OCI-LY7 (cell line): ENCODE data around the gene COPZ1. TPM values are rescaled to one million over a fixed set of nuclear protein-coding genes. Genes with fewer than 3 reads are reported as not detected.
A peak's percentile ranks its signal among the peaks of the same experiment; 100 is the strongest.

Experiments used
- BruUV-seq: library from RNA; stranded (reverse); fragments of 400-500 nt; replicated peaks from 2 replicates; lab custom pipeline; 2021; lab: Mats Ljungman, UMichigan
- CTCF ChIA-PET: fragments of 300-600 bp; sonication (Branson Sonifier 250); formaldehyde crosslinking; loops from one replicate; lab custom pipeline; 2022; ENCODE audit warnings: antibody characterized with exemption; ENCODE audit not compliant: unreplicated experiment; lab: Charles Lee
- POLR2A ChIA-PET: fragments of 300-600 bp; sonication (Branson Sonifier 250); formaldehyde crosslinking; loops from one replicate; lab custom pipeline; 2022; ENCODE audit warnings: antibody characterized with exemption; lab: Charles Lee
- DNase-seq: peaks from one replicate; pipeline ENCODE4 v3.0.0-alpha.2; 2015; ENCODE audit warnings: low spot score
- H2AFZ ChIP-seq: fragments of 200-600 bp; sonication (generic), shearing (Covaris generic); 2 replicates; pipeline ENCODE4 v1.6.1; 2014; ENCODE audit warnings: mild to moderate bottlenecking, antibody characterized with exemption, low read length, moderate library complexity
- H3K27ac ChIP-seq: fragments of 200-600 bp; sonication (generic); 2 replicates; pipeline ENCODE4 v1.5.1; 2014; ENCODE audit warnings: mixed run types, low read depth, mild to moderate bottlenecking, moderate library complexity, low read length, inconsistent platforms; ENCODE audit not compliant: poor library complexity, severe bottlenecking
- H3K36me3 ChIP-seq: fragments of 200-600 bp; sonication (generic); 2 replicates; pipeline ENCODE4 v1.6.1; 2014; ENCODE audit warnings: mild to moderate bottlenecking, antibody characterized with exemption, low read length, moderate library complexity, mixed read lengths; ENCODE audit not compliant: insufficient read depth
- H3K4me1 ChIP-seq: fragments of 200-600 bp; sonication (generic); 2 replicates; pipeline ENCODE4 v1.5.1; 2014; ENCODE audit warnings: mild to moderate bottlenecking, low read length; ENCODE audit not compliant: insufficient read depth, poor library complexity, severe bottlenecking
- H3K4me2 ChIP-seq: fragments of 200-600 bp; sonication (generic); 2 replicates; pipeline ENCODE4 v1.6.1; 2014; ENCODE audit warnings: mild to moderate bottlenecking, low read length
- H3K4me3 ChIP-seq: fragments of 200-600 bp; sonication (generic); 2 replicates; pipeline ENCODE4 v1.5.1; 2014; ENCODE audit warnings: mild to moderate bottlenecking, low read depth, low read length; ENCODE audit not compliant: poor library complexity, severe bottlenecking
- H3K79me2 ChIP-seq: fragments of 200-600 bp; sonication (generic); 2 replicates; pipeline ENCODE4 v1.6.1; 2016; ENCODE audit warnings: low read depth, mild to moderate bottlenecking, low read length, moderate library complexity, mixed read lengths; ENCODE audit not compliant: insufficient read depth
- H3K9me2 ChIP-seq: fragments of 200-600 bp; sonication (generic); 2 replicates; pipeline ENCODE4 v1.6.1; 2016; ENCODE audit warnings: mild to moderate bottlenecking, low read length, mixed read lengths; ENCODE audit not compliant: insufficient read depth
- H3K9me3 ChIP-seq: fragments of 200-600 bp; sonication (generic); 2 replicates; pipeline ENCODE4 v1.6.1; 2014; ENCODE audit warnings: mild to moderate bottlenecking, mixed run types, low read length, mixed read lengths
- H4K20me1 ChIP-seq: fragments of 200-600 bp; sonication (generic); 2 replicates; pipeline ENCODE4 v1.6.1; 2014; ENCODE audit warnings: mild to moderate bottlenecking, antibody characterized with exemption, low read length, moderate library complexity, mixed read lengths; ENCODE audit not compliant: insufficient read depth
- CTCF ChIP-seq: fragments of 200-600 bp; sonication (generic); conservative IDR thresholded peaks from 2 replicates; pipeline ENCODE4 v1.5.1; 2014; ENCODE audit warnings: mild to moderate bottlenecking, antibody characterized with exemption, low read length, moderate library complexity, mixed read lengths
- EZH2phosphoT487 ChIP-seq: fragments of 200-600 bp; sonication (generic); IDR thresholded peaks from 2 replicates; pipeline ENCODE4 v1.6.1; 2018; ENCODE audit warnings: low read depth, borderline replicate concordance, mild to moderate bottlenecking, mixed run types, antibody characterized with exemption, low read length, moderate library complexity, mixed read lengths
- intact Hi-C: fragments of 100-400 bp; cut with micrococcal nuclease; formaldehyde crosslinking; loops from one replicate; pipeline ENCODE4 v1.10.0; 2022; ENCODE audit not compliant: unreplicated experiment
- total RNA-seq, 2 experiments: library from RNA; depleted of rRNA in 1 of 2; stranded (reverse); fragments of >200 nt in 1 of 2; shearing (Covaris generic) in 1 of 2; gene quantifications; 2 replicates each; pipeline ENCODE4 v1.2.3, GENCODE V29; 2014 to 2022

COPZ1 gene
- total RNA-seq, 2 experiments from 2014 or later: 86.0 to 121 TPM

- H3K9me2 ChIP-seq: no peaks in the 10 kb centered on the region
- DNase-seq: no peak
- no peaks in the 10 kb centered on the region for H3K9me3 ChIP-seq
- peaks cover 49% of the 10 kb centered on the region for H3K4me1 ChIP-seq
- TF ChIP-seq CTCF (no peak), EZH2phosphoT487 (no peak)
- H3K27ac ChIP-seq: no peak overlapping the region
- intact Hi-C loops: no loop called here
- peak overlapping the region; percentile 74 for H3K4me3 ChIP-seq
- H3K4me2 ChIP-seq: peak overlapping the region; percentile 73
- H3K36me3 ChIP-seq: no peaks in the 10 kb centered on the region
- H4K20me1 ChIP-seq: no peaks in the 10 kb centered on the region
- no peaks in the 10 kb centered on the region for H3K79me2 ChIP-seq
- CTCF ChIA-PET: interaction anchor here (0.7 kb wide), 1 partner anchor 10 kb away, joined by 4 read pairs; no protein-coding TSS in a partner anchor
- POLR2A ChIA-PET: interaction anchor here (0.6 kb wide), 1 partner anchor 719 kb away, joined by 4 read pairs; no protein-coding TSS in a partner anchor
- H2AFZ ChIP-seq: no peak overlapping the region
- BruUV-seq: no TSS peak
Observed at GRCh38 chr12:54390176-54390667, 65.3 kb downstream of the COPZ1 start.

- Histone ChIP-seq H2AFZ (peak overlapping the region; percentile 73), H3K9me2 (no peaks in the 10 kb centered on the region), H3K4me3 (peak overlapping the region; percentile 74), H4K20me1 (no peaks in the 10 kb centered on the region), H3K4me2 (peak overlapping the region; percentile 73), H3K9me3 (no peaks in the 10 kb centered on the region), H3K4me1 (peaks cover 42% of the 10 kb centered on the region), H3K79me2 (no peaks in the 10 kb centered on the region), H3K36me3 (no peaks in the 10 kb centered on the region), H3K27ac (no peak overlapping the region)
- peak; percentile 66 for TF ChIP-seq CTCF
- no peak for TF ChIP-seq EZH2phosphoT487
- POLR2A ChIA-PET: interaction anchor here (0.6 kb wide), 1 partner anchor 718 kb away, joined by 4 read pairs; no protein-coding TSS in a partner anchor
- no TSS peak for BruUV-seq
- CTCF ChIA-PET: interaction anchor here (0.7 to 0.9 kb wide), 2 partner anchors 11 to 55 kb away, joined by 3 to 4 read pairs; no protein-coding TSS in a partner anchor
- intact Hi-C loops: loop anchor here (1.0 kb wide), 1 partner anchor 171 kb away; no protein-coding TSS in a partner anchor
- DNase-seq: peak; percentile 84
Observed at GRCh38 chr12:54390668-54391551, 66.0 kb downstream of the COPZ1 start.
